Left ventricle myocardium inferior (tissue), 1 donor: ENCODE results near the gene NPBWR2. TPM values are rescaled to one million over a fixed set of nuclear protein-coding genes. Genes with fewer than 3 reads are reported as not detected.
A peak's percentile ranks its signal among the peaks of the same experiment; 100 is the strongest.

ENCODE experiments used
- DNase-seq: peaks from one replicate; pipeline ENCODE4 v3.0.0-alpha.2; 2020
- H3K27ac ChIP-seq: fragments of 200-600 bp; replicated peaks from 2 replicates; pipeline ENCODE4 v1.8.0; 2021
- H3K27me3 ChIP-seq: fragments of 200-600 bp; 2 replicates; pipeline ENCODE4 v1.8.0; 2021; ENCODE audit warnings: low read depth
- H3K36me3 ChIP-seq: fragments of 200-600 bp; 2 replicates; pipeline ENCODE4 v1.8.0; 2021
- H3K4me1 ChIP-seq: fragments of 200-600 bp; 2 replicates; pipeline ENCODE4 v1.8.0; 2021
- H3K4me3 ChIP-seq: fragments of 200-600 bp; 2 replicates; pipeline ENCODE4 v1.8.0; 2021; ENCODE audit warnings: mild to moderate bottlenecking, moderate library complexity
- H3K9me3 ChIP-seq: fragments of 200-600 bp; replicated peaks from 2 replicates; pipeline ENCODE4 v1.8.0; 2021
- CTCF ChIP-seq: fragments of 200-600 bp; IDR thresholded peaks from 2 replicates; pipeline ENCODE4 v1.8.0; 2021; ENCODE audit warnings: antibody characterized with exemption, mild to moderate bottlenecking, borderline replicate concordance
- intact Hi-C: fragments of 100-400 bp; cut with micrococcal nuclease; formaldehyde crosslinking; loops from one replicate; pipeline ENCODE4 v1.11.0; 2022
- total RNA-seq: library from RNA; stranded (reverse); fragmentation: NEBNext Ultra II Directional; extraction: Animal tissue kit (Norgen Biotek cat#: 25700); gene quantifications from one replicate; pipeline ENCODE4 v1.2.1, GENCODE V29; 2021
- donor health status: DM: no; HTN: yes; CAD: no; lungs with severe emphysema.

NPBWR2 gene
- total RNA-seq, 1 donor from 2014 or later, result not detected

- peak; percentile 16 for DNase-seq
- Histone ChIP-seq H3K27me3 (peaks cover 91% of the 10 kb centered on the region), H3K36me3 (no peaks in the 10 kb centered on the region), H3K4me1 (peaks cover 14% of the 10 kb centered on the region), H3K4me3 (peak overlapping the region; percentile 67), H3K27ac (no peak overlapping the region), H3K9me3 (no peaks in the 10 kb centered on the region)
- intact Hi-C loops, result no loop called here
- no peak for TF ChIP-seq CTCF
Measured at GRCh38 chr20:64102647-64103354, 4.6 kb downstream of the NPBWR2 start.

GRCh38 chr20:64101731-64102621 is 5.4 kb downstream of the NPBWR2 start:
- intact Hi-C loops, result no loop called here
- peak; percentile 33 for DNase-seq
- peaks cover 86% of the 10 kb centered on the region for H3K27me3 ChIP-seq

GRCh38 chr20:64100946-64101688 is 6.2 kb downstream of the NPBWR2 start:
- Histone ChIP-seq H3K27ac (no peak overlapping the region), H3K27me3 (peaks cover 82% of the 10 kb centered on the region), H3K4me3 (no peak overlapping the region), H3K4me1 (peaks cover 14% of the 10 kb centered on the region), H3K9me3 (no peaks in the 10 kb centered on the region), H3K36me3 (no peaks in the 10 kb centered on the region)
- intact Hi-C loops, result no loop called here
- no peak for DNase-seq
- no peak for TF ChIP-seq CTCF

More at GRCh38 chr20:64101731-64102621, 5.4 kb downstream of the NPBWR2 start:
- TF ChIP-seq CTCF, result peak; percentile 78
- Histone ChIP-seq H3K27ac (no peak overlapping the region), H3K4me3 (peak overlapping the region; percentile 67), H3K9me3 (no peaks in the 10 kb centered on the region), H3K36me3 (no peaks in the 10 kb centered on the region), H3K4me1 (peaks cover 14% of the 10 kb centered on the region)

GRCh38 chr20:64100566-64100888 is 6.8 kb downstream of the NPBWR2 start:
- intact Hi-C loops, result no loop called here
- Histone ChIP-seq H3K4me3 (no peak overlapping the region), H3K9me3 (no peaks in the 10 kb centered on the region), H3K36me3 (no peaks in the 10 kb centered on the region), H3K27me3 (peaks cover 84% of the 10 kb centered on the region), H3K27ac (no peak overlapping the region), H3K4me1 (peaks cover 14% of the 10 kb centered on the region)
- no peak for TF ChIP-seq CTCF
- no peak for DNase-seq

- H3K4me1 ChIP-seq, result peaks cover 14% of the 10 kb centered on the region
- no peak for DNase-seq
- no peaks in the 10 kb centered on the region for H3K9me3 ChIP-seq
- H3K27me3 ChIP-seq, result peaks cover 84% of the 10 kb centered on the region
- no peak for TF ChIP-seq CTCF
- H3K27ac ChIP-seq, result no peak overlapping the region
- H3K4me3 ChIP-seq, result no peak overlapping the region
- H3K36me3 ChIP-seq, result no peaks in the 10 kb centered on the region
- intact Hi-C loops, result no loop called here
Measured at GRCh38 chr20:64099880-64100565, 7.3 kb downstream of the NPBWR2 start.
